WTC11 (cell line): ENCODE data around the gene NAT16.

Experiments
- CTCF ChIP-seq: fragments of 200-600 bp; IDR thresholded peaks from 2 replicates; pipeline ENCODE4 v1.8.0; 2022; ENCODE audit warnings: antibody characterized with exemption
- ELF4 ChIP-seq: sonication (generic); formaldehyde crosslinking; IDR thresholded peaks from 2 replicates; pipeline ENCODE4 v1.8.1; 2022; ENCODE audit warnings: low read depth, mild to moderate bottlenecking, moderate library complexity, missing genetic modification reagents
- GABPB1 ChIP-seq: sonication (generic); formaldehyde crosslinking; IDR thresholded peaks from 2 replicates; pipeline ENCODE4 v1.8.1; 2023; ENCODE audit warnings: mild to moderate bottlenecking, missing genetic modification reagents
- HMGXB4 ChIP-seq: sonication (generic); formaldehyde crosslinking; IDR thresholded peaks from 2 replicates; pipeline ENCODE4 v1.8.1; 2023; ENCODE audit warnings: mild to moderate bottlenecking, moderate library complexity, missing genetic modification reagents
- NR1H2 ChIP-seq: sonication (generic); formaldehyde crosslinking; IDR thresholded peaks from 2 replicates; pipeline ENCODE4 v1.9.0; 2021; ENCODE audit warnings: mild to moderate bottlenecking, moderate library complexity, missing genetic modification reagents
- SP1 ChIP-seq: sonication (generic); formaldehyde crosslinking; conservative IDR thresholded peaks from 2 replicates; pipeline ENCODE4 v1.8.1; 2022; ENCODE audit warnings: missing genetic modification reagents

- TF ChIP-seq HMGXB4 (CRISPR knock-in tag): no peak
- no peak for TF ChIP-seq SP1 (CRISPR knock-in tag)
- no peak for TF ChIP-seq CTCF
- TF ChIP-seq GABPB1 (CRISPR knock-in tag): no peak
- no peak for TF ChIP-seq ELF4 (CRISPR knock-in tag)
- TF ChIP-seq NR1H2 (CRISPR knock-in tag): no peak
These were observed 28.7 kb upstream of the NAT16 start for GRCh38 chr7:101208794-101209193.
